ENCODE measurements around the gene SAFB.
A peak's percentile ranks its signal among the peaks of the same experiment; 100 is the strongest.

DNA sequence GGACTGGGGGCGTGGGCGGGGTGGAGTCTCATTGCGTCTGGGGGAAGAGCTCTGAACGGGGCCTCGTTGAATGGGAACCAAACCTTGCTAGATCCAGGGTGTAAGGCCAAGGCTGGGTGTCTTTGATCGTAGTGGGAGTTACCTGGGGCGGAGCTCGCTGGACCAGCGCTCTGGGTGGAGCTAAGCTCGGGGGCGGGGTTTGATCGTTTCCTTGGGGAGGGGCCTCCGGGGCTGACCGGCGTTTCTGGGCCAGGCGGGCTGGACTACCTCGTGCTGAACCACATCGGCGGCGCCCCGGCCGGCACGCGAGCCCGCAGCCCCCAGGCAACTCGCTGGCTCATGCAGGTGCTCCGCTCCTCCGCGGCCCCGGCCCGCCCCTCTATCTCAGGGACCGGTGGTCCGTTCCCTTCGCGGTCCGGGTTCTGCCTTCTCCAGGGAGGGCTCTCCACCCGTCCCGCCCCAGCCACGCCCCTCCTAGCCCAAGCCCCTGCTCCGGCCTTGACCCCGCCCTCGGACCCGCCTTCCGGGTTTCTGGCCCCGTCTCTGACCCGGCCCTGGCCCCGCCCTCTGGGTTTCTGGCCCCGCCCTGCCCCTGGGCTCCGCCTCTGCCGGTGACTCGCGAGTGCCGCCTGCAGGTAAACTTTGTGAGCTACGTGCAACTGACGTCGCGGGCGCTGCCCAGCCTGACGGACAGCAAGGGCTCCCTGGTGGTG lies 63.9 kb downstream of the SAFB start:
- TF ChIP-seq, protein P1, sequence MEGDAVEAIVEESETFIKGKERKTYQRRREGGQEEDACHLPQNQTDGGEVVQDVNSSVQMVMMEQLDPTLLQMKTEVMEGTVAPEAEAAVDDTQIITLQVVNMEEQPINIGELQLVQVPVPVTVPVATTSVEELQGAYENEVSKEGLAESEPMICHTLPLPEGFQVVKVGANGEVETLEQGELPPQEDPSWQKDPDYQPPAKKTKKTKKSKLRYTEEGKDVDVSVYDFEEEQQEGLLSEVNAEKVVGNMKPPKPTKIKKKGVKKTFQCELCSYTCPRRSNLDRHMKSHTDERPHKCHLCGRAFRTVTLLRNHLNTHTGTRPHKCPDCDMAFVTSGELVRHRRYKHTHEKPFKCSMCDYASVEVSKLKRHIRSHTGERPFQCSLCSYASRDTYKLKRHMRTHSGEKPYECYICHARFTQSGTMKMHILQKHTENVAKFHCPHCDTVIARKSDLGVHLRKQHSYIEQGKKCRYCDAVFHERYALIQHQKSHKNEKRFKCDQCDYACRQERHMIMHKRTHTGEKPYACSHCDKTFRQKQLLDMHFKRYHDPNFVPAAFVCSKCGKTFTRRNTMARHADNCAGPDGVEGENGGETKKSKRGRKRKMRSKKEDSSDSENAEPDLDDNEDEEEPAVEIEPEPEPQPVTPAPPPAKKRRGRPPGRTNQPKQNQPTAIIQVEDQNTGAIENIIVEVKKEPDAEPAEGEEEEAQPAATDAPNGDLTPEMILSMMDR (IDR thresholded peaks at IDR 0.05): peak; percentile 80 to 93 (median 85)
- TF ChIP-seq POLR2A (IDR thresholded peaks at IDR 0.05): no peak

Measured in transverse colon (tissue), 3 donors.